OCI-LY1 (cell line): Measurements from ENCODE around the gene TAL2.

Experiments used
- H2AFZ ChIP-seq: fragments of 200-600 bp; sonication (generic), shearing (Covaris generic); 2 replicates; pipeline ENCODE4 v1.6.0; 2014; ENCODE audit warnings: antibody characterized with exemption, mild to moderate bottlenecking, low read length
- H3F3A ChIP-seq: fragments of 200-600 bp; sonication (generic), shearing (Covaris generic); 2 replicates; pipeline ENCODE4 v1.6.0; 2014; ENCODE audit warnings: mild to moderate bottlenecking, antibody characterized with exemption, low read length, moderate library complexity; ENCODE audit not compliant: insufficient read depth
- H3K27ac ChIP-seq: fragments of 200-600 bp; sonication (generic); 2 replicates; pipeline ENCODE4 v1.5.1; 2014; ENCODE audit warnings: low read length, mixed run types, mild to moderate bottlenecking, low read depth; ENCODE audit not compliant: poor library complexity, severe bottlenecking
- H3K27me3 ChIP-seq: fragments of 200-600 bp; sonication (generic); 2 replicates; pipeline ENCODE4 v1.6.0; 2014; ENCODE audit warnings: antibody characterized with exemption, mild to moderate bottlenecking, low read length, moderate library complexity; ENCODE audit not compliant: insufficient read depth
- H3K36me3 ChIP-seq: fragments of 200-600 bp; sonication (generic); 2 replicates; pipeline ENCODE4 v1.6.1; 2014; ENCODE audit warnings: mild to moderate bottlenecking, antibody characterized with exemption, low read length, moderate library complexity, mixed read lengths; ENCODE audit not compliant: insufficient read depth
- H3K4me1 ChIP-seq: fragments of 200-600 bp; sonication (generic); 2 replicates; pipeline ENCODE4 v1.5.1; 2014; ENCODE audit warnings: mild to moderate bottlenecking, low read length, moderate library complexity; ENCODE audit not compliant: insufficient read depth, severe bottlenecking
- H3K4me2 ChIP-seq: fragments of 200-600 bp; sonication (generic), shearing (Covaris generic); 2 replicates; pipeline ENCODE4 v1.6.1; 2014; ENCODE audit warnings: low read length
- H3K4me3 ChIP-seq: fragments of 200-600 bp; sonication (generic); 2 replicates; pipeline ENCODE4 v1.5.1; 2014; ENCODE audit warnings: low read length, low read depth, mild to moderate bottlenecking, mixed read lengths; ENCODE audit not compliant: poor library complexity, severe bottlenecking
- H3K79me2 ChIP-seq: fragments of 200-600 bp; shearing (Covaris generic); 2 replicates; pipeline ENCODE4 v1.6.1; 2016; ENCODE audit warnings: mixed run types, low read length, mixed read lengths; ENCODE audit not compliant: insufficient read depth
- H3K9ac ChIP-seq: fragments of 200-600 bp; sonication (generic), shearing (Covaris generic); 2 replicates; pipeline ENCODE4 v1.6.1; 2014; ENCODE audit warnings: mild to moderate bottlenecking, low read length, mixed read lengths
- H3K9me2 ChIP-seq: fragments of 200-600 bp; sonication (generic), shearing (Covaris generic); 2 replicates; pipeline ENCODE4 v1.6.1; 2014; ENCODE audit warnings: low read depth, mild to moderate bottlenecking, low read length, mixed read lengths
- H3K9me3 ChIP-seq: fragments of 200-600 bp; shearing (Covaris generic); 2 replicates; pipeline ENCODE4 v1.6.1; 2014; ENCODE audit warnings: low read length, mixed read lengths
- H4K20me1 ChIP-seq: fragments of 200-600 bp; sonication (generic), shearing (Covaris generic); 2 replicates; pipeline ENCODE4 v1.6.0; 2016; ENCODE audit warnings: mild to moderate bottlenecking, low read length; ENCODE audit not compliant: insufficient read depth
- CTCF ChIP-seq: fragments of 200-600 bp; sonication (generic), shearing (Covaris generic); IDR thresholded peaks from 2 replicates; pipeline ENCODE4 v1.5.1; 2017; ENCODE audit warnings: mild to moderate bottlenecking, antibody characterized with exemption, low read length, moderate library complexity, mixed read lengths
- EZH2 ChIP-seq: fragments of 200-600 bp; sonication (generic), shearing (Covaris generic); IDR thresholded peaks from 2 replicates; pipeline ENCODE4 v1.8.0; 2017; ENCODE audit warnings: borderline replicate concordance, mixed run types, mild to moderate bottlenecking, antibody characterized with exemption, low read length, moderate library complexity, mixed read lengths

Gene TAL2

DNA sequence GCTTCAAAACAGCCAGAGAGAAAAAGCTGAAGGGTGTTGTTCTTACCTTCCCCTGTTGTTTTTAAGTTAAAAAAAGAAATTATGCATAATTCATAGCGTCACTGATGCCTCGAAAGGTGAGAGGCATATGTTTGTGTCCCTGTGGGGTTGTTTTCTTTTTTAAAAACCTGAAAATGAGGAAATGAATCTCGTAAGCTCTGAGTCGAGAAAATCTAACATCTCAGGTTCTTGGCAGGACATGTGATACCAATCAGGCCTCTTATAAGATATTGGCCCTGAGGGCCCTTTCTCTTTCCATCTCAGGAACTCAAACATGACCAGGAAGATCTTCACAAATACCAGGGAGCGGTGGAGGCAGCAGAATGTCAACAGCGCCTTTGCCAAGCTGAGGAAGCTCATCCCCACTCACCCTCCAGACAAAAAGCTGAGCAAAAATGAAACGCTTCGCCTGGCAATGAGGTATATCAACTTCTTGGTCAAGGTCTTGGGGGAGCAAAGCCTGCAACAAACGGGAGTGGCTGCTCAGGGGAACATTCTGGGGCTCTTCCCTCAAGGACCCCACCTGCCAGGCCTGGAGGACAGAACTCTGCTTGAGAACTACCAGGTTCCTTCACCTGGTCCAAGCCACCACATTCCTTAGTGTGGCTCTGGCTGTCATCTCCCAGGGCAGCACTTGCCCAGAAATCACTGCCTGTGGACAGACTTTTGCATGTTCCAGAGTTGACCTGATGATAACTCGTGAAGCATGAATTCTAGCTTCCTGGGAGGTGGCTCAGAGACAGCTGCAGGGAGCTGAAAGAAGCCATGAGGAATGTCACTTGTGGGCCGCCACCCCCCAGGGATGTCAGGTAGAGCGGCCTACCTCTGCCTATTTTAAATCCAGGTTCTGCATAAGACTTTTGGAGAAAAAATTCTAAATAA lies at the start of gene TAL2:
TAL2 (plus strand) TSS at position 274 of the 921 bp plus-strand sequence; CDS start at position 314, 40 bp downstream.
- Histone ChIP-seq H3K4me1 (no peaks in the 10 kb centered on the region), H2AFZ (no peak within 1 kb of the TSS), H3F3A (no peaks in the 10 kb centered on the region), H4K20me1 (no peaks in the 10 kb centered on the region), H3K36me3 (no peaks in the 10 kb centered on the region), H3K4me3 (no peak within 1 kb of the TSS), H3K27ac (no peak within 1 kb of the TSS), H3K9me3 (no peaks in the 10 kb centered on the region), H3K27me3 (peaks cover 8% of the 10 kb centered on the region; the same call in 1 of the 2 replicates), H3K9ac (no peak within 1 kb of the TSS), H3K9me2 (no peaks in the 10 kb centered on the region), H3K4me2 (no peak within 1 kb of the TSS), H3K79me2 (no peaks in the 10 kb centered on the region)
- TF ChIP-seq CTCF (no peak), EZH2 (no peak)

GRCh38 chr9:105621001-105621400 lies 41.3 kb upstream of the TAL2 start:
- Histone ChIP-seq H3K4me1 (no peaks in the 10 kb centered on the region), H3F3A (no peaks in the 10 kb centered on the region), H3K4me3 (no peak overlapping the region), H3K36me3 (no peaks in the 10 kb centered on the region), H3K4me2 (no peak overlapping the region), H3K27ac (no peak overlapping the region), H3K9ac (no peak overlapping the region), H3K9me2 (no peaks in the 10 kb centered on the region), H4K20me1 (no peaks in the 10 kb centered on the region), H3K27me3 (no peaks in the 10 kb centered on the region), H3K9me3 (no peaks in the 10 kb centered on the region), H2AFZ (no peak overlapping the region), H3K79me2 (no peaks in the 10 kb centered on the region)
- TF ChIP-seq EZH2 (no peak), CTCF (no peak)

GRCh38 chr9:105625088-105625487 lies 37.2 kb upstream of the TAL2 start:
- H3K79me2 ChIP-seq, result no peaks in the 10 kb centered on the region
- no peaks in the 10 kb centered on the region for H4K20me1 ChIP-seq
- no peaks in the 10 kb centered on the region; the same call in 1 of the 2 replicates for H3K36me3 ChIP-seq

More at GRCh38 chr9:105625088-105625487, 37.2 kb upstream of the TAL2 start:
- Histone ChIP-seq H3F3A (no peaks in the 10 kb centered on the region), H3K27ac (no peak overlapping the region), H3K9ac (no peak overlapping the region), H3K4me3 (no peak overlapping the region), H3K4me1 (no peaks in the 10 kb centered on the region), H3K9me3 (no peaks in the 10 kb centered on the region), H3K4me2 (no peak overlapping the region), H3K27me3 (no peaks in the 10 kb centered on the region), H3K9me2 (no peaks in the 10 kb centered on the region), H2AFZ (no peak overlapping the region)
- no peak for TF ChIP-seq CTCF
- no peak for TF ChIP-seq EZH2
